Ovary (tissue), 3 donors: ENCODE measurements around the gene ADCYAP1.

Source experiments
- EP300 ChIP-seq: sonication (generic); formaldehyde crosslinking; IDR thresholded peaks from one replicate; pipeline ENCODE4 v1.6.1; 2017; ENCODE audit warnings: antibody characterized with exemption
- TF ChIP-seq, protein P1 (sequence below), 3 donors: fragments of 450-650 bp in 2 of 3; fragments of 200-600 bp in 1 of 3; IDR thresholded peaks; one replicate each; pipeline versions ENCODE4 v1.5.1 to v1.8.0; 2016 to 2022; ENCODE audit warnings: antibody characterized with exemption in 3 of 3, mild to moderate bottlenecking in 1 of 3
- donor health status: DM: no; HTN: no; CAD: no.

DNA sequence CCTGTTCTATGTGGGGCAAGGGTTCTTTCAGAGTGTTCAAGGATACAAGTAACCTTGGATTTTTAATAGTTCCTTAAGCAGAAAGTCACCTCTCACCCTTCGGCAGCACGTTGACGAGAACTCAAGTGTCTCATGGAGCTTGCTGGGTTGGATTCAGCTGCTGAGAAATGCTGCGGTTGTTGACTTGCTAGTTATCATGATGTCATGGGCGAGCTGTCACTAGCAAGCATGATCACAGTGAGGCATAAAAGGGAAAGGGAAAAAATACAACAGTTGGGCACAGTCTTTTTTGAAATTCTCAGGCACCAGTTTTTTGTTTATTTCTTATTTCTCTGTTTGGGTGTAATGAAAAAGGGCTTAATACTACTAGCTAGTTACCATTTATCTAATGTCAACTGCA lies 53.2 kb downstream of the ADCYAP1 start:
- TF ChIP-seq, protein P1, sequence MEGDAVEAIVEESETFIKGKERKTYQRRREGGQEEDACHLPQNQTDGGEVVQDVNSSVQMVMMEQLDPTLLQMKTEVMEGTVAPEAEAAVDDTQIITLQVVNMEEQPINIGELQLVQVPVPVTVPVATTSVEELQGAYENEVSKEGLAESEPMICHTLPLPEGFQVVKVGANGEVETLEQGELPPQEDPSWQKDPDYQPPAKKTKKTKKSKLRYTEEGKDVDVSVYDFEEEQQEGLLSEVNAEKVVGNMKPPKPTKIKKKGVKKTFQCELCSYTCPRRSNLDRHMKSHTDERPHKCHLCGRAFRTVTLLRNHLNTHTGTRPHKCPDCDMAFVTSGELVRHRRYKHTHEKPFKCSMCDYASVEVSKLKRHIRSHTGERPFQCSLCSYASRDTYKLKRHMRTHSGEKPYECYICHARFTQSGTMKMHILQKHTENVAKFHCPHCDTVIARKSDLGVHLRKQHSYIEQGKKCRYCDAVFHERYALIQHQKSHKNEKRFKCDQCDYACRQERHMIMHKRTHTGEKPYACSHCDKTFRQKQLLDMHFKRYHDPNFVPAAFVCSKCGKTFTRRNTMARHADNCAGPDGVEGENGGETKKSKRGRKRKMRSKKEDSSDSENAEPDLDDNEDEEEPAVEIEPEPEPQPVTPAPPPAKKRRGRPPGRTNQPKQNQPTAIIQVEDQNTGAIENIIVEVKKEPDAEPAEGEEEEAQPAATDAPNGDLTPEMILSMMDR (IDR thresholded peaks at IDR 0.05), result no peak
- TF ChIP-seq EP300, result no peak
